UCSD-AML1 (cell line): ENCODE measurements around the gene MMEL1.
"Not testable (repeated sequence)": the region's sequence is repeated elsewhere in the genome, so short reads cannot be mapped to it uniquely, and the experiment has no call there.

ENCODE experiments used
- DNase-seq: peaks from one replicate; lab custom pipeline; 2025; ENCODE audit not compliant: unreplicated experiment; lab: John Stamatoyannopoulos, UW

The MMEL1 gene

GRCh38 chr1:2632561-2633361, at the start of gene MMEL1:
TSS of gene MMEL1 (minus strand) at chr1:2633016. CDS start at chr1:2629484, 3,532 bp downstream.
- DNase-seq, result no peak

GRCh38 chr1:2676726-2677125, 43.9 kb upstream of the MMEL1 start:
- DNase-seq, result not testable (repeated sequence)

- DNase-seq, result not testable (repeated sequence)
These were observed 38.8 kb upstream of the MMEL1 start for GRCh38 chr1:2671656-2672055.

GRCh38 chr1:2659806-2660205, 27.0 kb upstream of the MMEL1 start:
- not testable (repeated sequence) for DNase-seq

GRCh38 chr1:2657909-2658308, 25.1 kb upstream of the MMEL1 start:
- DNase-seq, result not testable (repeated sequence)

GRCh38 chr1:2657124-2657523, 24.3 kb upstream of the MMEL1 start:
- not testable (repeated sequence) for DNase-seq

- not testable (repeated sequence) for DNase-seq
These were observed 23.0 kb upstream of the MMEL1 start for GRCh38 chr1:2655598-2656434.

GRCh38 chr1:2654443-2654948, 21.7 kb upstream of the MMEL1 start:
- DNase-seq, result not testable (repeated sequence)

GRCh38 chr1:2653741-2654442, 21.1 kb upstream of the MMEL1 start:
- DNase-seq, result not testable (repeated sequence)

GRCh38 chr1:2652926-2653571, 20.2 kb upstream of the MMEL1 start:
- DNase-seq, result not testable (repeated sequence)

- not testable (repeated sequence) for DNase-seq
These were observed 19.5 kb upstream of the MMEL1 start for GRCh38 chr1:2652152-2652925.

- no peak for DNase-seq
These were observed 18.3 kb upstream of the MMEL1 start for GRCh38 chr1:2650967-2651645.

- DNase-seq, result no peak
These were observed 14.0 kb upstream of the MMEL1 start for GRCh38 chr1:2646837-2647236.

- DNase-seq, result no peak
These were observed 13.0 kb upstream of the MMEL1 start for GRCh38 chr1:2645776-2646175.

- DNase-seq, result no peak
These were observed 12.3 kb upstream of the MMEL1 start for GRCh38 chr1:2645143-2645542.

GRCh38 chr1:2644591-2645101, 11.8 kb upstream of the MMEL1 start:
- DNase-seq, result no peak

- no peak for DNase-seq
These were observed 11.4 kb upstream of the MMEL1 start for GRCh38 chr1:2644171-2644570.

- no peak for DNase-seq
These were observed 10.7 kb upstream of the MMEL1 start for GRCh38 chr1:2643414-2644077.
